ENCODE data around the gene ZSWIM8. TPM values are rescaled to one million over a fixed set of nuclear protein-coding genes. Genes with fewer than 3 reads are reported as not detected.
A peak's percentile ranks its signal among the peaks of the same experiment; 100 is the strongest.

ZSWIM8 gene
- total RNA-seq, 1 experiment from 2014 or later: 41.1 TPM

DNA sequence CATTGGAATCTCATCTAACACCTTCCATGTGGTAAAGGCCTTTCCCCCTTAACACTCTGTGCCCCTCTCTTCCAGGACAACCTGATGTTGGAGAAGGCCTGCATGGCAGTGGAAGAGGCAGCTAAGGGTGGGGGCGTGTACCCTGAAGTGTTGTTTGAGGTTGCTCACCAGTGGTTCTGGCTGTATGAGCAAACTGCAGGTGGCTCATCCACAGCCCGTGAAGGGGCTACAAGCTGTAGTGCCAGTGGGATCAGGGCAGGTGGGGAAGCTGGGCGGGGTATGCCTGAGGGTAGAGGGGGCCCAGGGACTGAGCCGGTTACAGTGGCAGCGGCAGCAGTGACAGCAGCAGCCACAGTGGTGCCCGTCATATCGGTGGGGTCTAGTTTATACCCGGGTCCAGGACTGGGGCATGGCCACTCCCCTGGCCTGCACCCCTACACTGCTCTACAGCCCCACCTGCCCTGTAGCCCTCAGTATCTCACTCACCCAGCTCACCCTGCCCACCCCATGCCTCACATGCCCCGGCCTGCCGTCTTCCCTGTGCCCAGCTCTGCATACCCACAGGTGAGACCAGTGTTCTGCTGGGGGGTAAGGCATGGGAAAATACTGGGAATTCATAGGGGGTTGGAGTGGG, 13.6 kb downstream of the ZSWIM8 start:
- Histone ChIP-seq H3K36me3 (peaks cover 64% of the 10 kb centered on the region), H3K4me3 (no peak overlapping the region), H3K27me3 (no peaks in the 10 kb centered on the region), H3K9me3 (replicated peaks) (no peaks in the 10 kb centered on the region), H3K4me1 (no peaks in the 10 kb centered on the region), H3K27ac (no peak overlapping the region)
- no peak for DNase-seq

DNA sequence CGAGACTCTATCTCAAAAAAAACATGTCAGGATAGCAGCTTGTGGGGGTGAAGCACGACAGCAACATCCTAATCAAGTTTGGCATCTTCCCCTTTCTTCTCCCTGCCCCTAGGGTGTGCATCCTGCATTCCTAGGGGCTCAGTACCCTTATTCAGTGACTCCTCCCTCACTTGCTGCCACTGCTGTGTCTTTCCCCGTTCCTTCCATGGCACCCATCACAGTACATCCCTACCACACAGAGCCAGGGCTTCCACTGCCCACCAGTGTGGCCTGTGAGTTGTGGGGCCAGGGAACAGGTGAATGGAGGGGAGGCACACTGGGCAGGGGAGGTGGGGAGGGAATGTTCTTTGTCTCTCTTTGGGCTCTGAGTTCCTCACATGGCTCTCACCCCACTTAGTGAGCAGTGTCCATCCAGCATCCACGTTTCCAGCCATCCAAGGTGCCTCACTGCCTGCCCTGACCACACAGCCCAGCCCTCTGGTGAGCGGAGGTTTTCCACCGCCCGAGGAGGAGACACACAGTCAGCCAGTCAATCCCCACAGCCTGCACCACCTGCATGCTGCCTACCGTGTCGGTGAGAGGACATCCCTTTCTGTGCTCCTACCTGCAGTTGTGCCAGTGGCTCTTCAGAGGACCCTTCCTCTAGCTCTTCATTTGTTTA, 14.6 kb downstream of the ZSWIM8 start:
- no peaks in the 10 kb centered on the region for H3K27me3 ChIP-seq
- H3K36me3 ChIP-seq: peaks cover 56% of the 10 kb centered on the region
- H3K27ac ChIP-seq: no peak overlapping the region
- no peaks in the 10 kb centered on the region for H3K4me1 ChIP-seq
- DNase-seq: no peak
- H3K9me3 ChIP-seq (replicated peaks): no peaks in the 10 kb centered on the region
- H3K4me3 ChIP-seq: no peak overlapping the region

DNA sequence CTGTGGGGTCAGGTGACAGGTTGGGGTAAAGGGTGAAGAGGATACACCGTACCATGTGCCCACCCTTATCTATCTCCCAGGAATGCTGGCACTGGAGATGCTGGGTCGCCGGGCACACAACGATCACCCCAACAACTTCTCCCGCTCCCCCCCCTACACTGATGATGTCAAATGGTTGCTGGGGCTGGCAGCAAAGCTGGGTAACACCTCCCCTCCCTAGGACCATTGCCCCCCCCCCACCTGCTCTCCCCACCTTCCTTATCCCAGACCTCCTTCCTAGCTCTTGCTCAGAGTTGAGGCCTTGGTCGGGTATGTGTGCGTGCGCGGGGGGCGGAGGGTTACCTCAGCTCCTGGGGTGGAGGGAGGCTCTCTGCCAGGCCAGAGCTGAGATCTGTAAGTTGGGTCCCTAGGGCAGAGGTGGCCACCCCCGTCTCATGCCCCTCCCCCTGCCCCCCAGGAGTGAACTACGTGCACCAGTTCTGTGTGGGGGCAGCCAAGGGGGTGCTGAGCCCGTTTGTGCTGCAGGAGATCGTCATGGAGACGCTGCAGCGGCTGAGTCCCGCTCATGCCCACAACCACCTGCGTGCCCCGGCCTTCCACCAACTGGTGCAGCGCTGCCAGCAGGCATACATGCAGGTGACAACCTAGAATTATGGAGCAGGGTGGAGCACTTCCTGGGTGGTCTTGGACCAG, 15.3 kb downstream of the ZSWIM8 start:
- no peaks in the 10 kb centered on the region for H3K9me3 ChIP-seq (replicated peaks)
- no peak overlapping the region for H3K4me3 ChIP-seq
- H3K36me3 ChIP-seq: peaks cover 57% of the 10 kb centered on the region
- no peak overlapping the region for H3K27ac ChIP-seq
- no peak for DNase-seq
- H3K4me1 ChIP-seq: no peaks in the 10 kb centered on the region
- no peaks in the 10 kb centered on the region for H3K27me3 ChIP-seq

DNA sequence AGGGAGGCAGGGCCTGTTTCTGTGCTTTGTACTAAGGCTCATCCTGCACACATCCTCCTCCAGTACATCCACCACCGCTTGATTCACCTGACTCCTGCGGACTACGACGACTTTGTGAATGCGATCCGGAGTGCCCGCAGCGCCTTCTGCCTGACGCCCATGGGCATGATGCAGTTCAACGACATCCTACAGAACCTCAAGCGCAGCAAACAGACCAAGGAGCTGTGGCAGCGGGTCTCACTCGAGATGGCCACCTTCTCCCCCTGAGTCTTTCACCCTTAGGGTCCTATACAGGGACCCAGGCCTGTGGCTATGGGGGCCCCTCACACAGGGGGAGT, 15.8 kb downstream of the ZSWIM8 start:
- H3K4me1 ChIP-seq: no peaks in the 10 kb centered on the region
- no peaks in the 10 kb centered on the region for H3K27me3 ChIP-seq
- H3K4me3 ChIP-seq: no peak overlapping the region
- peaks cover 58% of the 10 kb centered on the region for H3K36me3 ChIP-seq
- no peaks in the 10 kb centered on the region for H3K9me3 ChIP-seq (replicated peaks)
- DNase-seq: no peak
- H3K27ac ChIP-seq: no peak overlapping the region

DNA sequence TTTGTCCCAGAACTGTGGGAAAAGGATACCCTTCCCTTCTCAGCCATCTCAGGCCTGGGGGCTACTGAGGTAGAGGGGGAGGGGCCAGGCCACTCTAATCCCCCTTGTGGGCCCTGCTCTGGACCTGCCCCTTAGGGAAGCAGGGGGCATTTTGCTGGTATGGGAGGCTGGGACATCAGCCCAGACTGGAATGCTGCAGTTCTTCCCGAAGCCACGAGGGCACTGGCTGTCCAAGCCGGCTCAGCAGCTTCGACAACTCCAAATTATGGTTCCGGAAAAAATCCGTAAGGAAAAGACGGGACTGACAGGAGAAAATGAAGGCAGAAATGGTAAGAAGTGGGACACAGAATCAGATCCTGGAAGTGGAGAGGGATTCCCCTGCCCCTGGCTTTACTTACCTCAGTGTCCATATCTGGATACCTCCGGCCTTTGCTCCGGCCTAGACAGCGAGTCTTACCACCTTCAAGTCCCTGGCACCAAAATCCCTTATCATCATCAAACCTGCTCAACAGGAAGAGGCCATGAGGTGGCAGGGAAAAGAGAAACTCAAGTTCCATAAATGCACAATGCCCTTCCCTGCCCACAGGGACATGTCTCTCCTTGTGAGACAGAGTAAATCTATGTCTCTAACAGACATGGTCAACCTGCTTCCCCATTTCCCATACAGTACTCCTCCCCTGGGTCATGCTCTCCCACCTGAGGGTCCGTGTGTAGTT, 17.0 kb downstream of the ZSWIM8 start:
- no peak for DNase-seq
- H3K36me3 ChIP-seq: peaks cover 54% of the 10 kb centered on the region
- H3K4me3 ChIP-seq: no peak overlapping the region
- H3K27me3 ChIP-seq: no peaks in the 10 kb centered on the region
- H3K4me1 ChIP-seq: no peaks in the 10 kb centered on the region
- no peaks in the 10 kb centered on the region for H3K9me3 ChIP-seq (replicated peaks)
- H3K27ac ChIP-seq: no peak overlapping the region

DNA sequence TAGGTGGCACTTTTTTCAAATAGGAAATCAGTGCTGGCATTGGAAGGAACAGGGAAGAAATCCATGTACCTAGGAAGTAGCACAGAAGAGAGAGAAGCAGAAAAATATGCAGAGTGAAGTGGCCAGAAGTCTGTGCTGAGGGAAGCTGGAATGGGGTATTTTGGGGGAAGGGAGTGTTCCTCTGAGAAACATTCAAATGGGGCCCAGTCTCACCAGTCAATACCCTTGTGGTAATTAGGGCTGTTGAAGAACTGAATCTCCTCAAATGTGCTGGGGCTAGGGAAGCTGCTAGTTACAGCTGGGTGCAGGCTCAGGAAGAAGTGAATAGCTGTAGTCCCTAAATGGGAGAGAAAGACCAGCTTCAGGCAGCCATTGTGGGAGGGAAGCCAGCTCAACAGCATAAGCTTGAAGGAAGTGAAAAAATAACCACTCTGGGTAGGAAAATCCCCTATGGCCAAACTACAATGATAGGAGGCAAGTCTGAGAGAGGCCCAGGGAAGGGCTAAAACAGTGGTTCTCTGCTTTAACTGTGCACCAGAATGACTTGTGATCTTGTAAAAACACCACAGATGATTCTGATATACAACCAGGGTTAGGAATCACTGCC, 18.4 kb downstream of the ZSWIM8 start:
- no peaks in the 10 kb centered on the region for H3K27me3 ChIP-seq
- peaks cover 43% of the 10 kb centered on the region for H3K36me3 ChIP-seq
- no peaks in the 10 kb centered on the region for H3K4me1 ChIP-seq
- H3K9me3 ChIP-seq (replicated peaks): no peaks in the 10 kb centered on the region
- no peak for DNase-seq
- no peak overlapping the region for H3K27ac ChIP-seq
- H3K4me3 ChIP-seq: no peak overlapping the region

DNA sequence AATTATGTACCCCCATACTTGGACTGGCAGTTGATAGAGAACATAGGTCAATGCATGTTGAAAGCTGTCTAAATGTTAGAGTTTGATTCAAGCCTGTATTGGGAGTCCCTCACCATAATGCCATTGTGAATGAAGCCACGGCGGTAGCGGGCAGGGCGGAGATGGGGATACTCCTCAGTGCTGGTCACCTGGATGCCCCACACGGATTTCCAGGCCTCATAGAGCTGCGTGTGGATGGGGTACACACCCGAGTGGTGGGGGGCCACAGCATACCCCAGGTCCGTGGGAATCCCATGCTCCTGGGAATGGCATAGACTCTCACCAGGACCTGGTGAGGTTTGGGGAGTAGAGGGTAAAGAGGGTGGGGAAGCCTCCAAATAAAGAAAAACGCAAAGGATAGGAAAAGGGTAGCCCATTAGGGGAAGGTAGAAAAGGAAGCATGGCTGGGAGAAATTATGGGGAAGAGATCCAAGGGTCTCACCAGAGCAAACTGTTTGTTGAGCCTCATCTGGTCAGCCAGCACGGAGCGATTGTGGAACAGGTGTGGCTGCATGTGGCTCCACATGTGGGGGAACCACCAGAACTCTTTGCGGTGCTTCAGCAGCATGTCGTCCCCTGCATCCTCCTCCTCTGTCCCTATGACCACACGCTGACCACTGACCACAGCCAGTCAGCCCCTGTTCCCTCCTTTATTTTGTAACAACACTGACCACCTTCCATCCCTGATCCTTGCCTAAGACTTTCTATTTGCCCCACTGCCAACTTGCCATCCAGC, 21.0 kb downstream of the ZSWIM8 start:
- Histone ChIP-seq H3K27me3 (no peaks in the 10 kb centered on the region), H3K9me3 (replicated peaks) (no peaks in the 10 kb centered on the region), H3K4me3 (no peak overlapping the region), H3K4me1 (no peaks in the 10 kb centered on the region), H3K36me3 (peaks cover 38% of the 10 kb centered on the region), H3K27ac (no peak overlapping the region)
- no peak for DNase-seq

DNA sequence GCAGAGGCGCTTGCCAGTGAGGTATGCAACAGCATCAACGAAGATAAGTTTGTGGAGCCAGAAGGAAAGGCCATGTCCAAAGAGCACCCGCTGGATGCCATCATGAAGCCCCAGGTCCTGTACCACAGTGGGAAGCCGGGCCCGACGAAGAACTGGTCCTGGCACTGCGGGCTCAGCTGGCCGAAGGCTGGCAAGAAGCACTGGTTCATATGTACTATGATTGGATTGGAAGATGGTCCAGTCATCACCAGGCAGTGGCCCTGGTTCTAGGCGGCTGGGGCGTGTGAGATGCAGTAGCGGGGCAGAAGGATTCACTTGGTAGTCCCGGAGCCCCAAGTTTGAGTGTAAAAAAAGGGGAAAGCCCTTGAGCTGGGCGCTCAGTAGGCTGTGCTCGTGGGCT, 22.1 kb downstream of the ZSWIM8 start:
- H3K27me3 ChIP-seq: no peaks in the 10 kb centered on the region
- DNase-seq: no peak
- no peak overlapping the region for H3K4me3 ChIP-seq
- no peak overlapping the region for H3K27ac ChIP-seq
- H3K4me1 ChIP-seq: peaks cover 4% of the 10 kb centered on the region; the same call in 1 of the 2 replicates
- peaks cover 28% of the 10 kb centered on the region for H3K36me3 ChIP-seq
- no peaks in the 10 kb centered on the region for H3K9me3 ChIP-seq (replicated peaks)

DNA sequence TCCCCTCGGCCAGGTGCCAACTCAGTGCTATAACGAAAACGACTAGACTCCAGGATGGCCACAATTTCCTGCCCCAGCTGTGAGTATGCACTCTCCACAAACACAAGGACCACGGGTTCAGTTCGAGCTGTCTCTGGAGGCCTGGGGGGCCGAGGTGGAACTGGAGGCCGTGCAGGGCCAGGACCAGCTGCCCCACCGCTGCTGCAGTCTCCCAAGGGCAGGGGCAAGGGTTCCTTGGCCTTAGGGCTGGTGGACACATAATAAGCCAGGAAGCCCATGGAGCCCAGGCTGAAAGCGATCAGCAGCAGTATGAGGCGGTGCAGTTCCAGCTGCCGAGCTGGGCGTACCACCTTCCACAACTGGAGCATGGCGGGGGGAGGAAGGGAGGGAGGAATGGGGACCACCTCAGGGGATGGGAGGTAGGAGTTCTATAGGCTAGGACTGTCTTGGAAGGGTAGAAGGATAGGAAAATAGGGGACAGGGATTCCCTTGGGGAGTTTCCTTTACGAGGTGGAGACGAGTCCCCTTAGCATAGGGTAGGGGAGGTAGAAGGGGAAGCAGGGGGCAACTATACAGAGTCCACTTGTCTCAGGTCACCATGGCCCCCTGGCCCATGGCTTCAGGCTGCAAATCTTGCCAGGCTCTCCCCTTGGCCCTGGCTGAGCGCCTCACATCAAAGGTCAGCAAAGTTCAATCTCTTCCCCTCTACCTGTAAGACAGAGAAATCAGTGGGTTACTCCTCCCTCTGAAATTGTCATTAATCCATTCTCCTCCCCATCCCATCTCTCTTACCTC, 22.8 kb downstream of the ZSWIM8 start:
- DNase-seq: no peak
- Histone ChIP-seq H3K27ac (no peak overlapping the region), H3K4me3 (no peak overlapping the region), H3K36me3 (peaks cover 27% of the 10 kb centered on the region), H3K27me3 (no peaks in the 10 kb centered on the region), H3K9me3 (replicated peaks) (no peaks in the 10 kb centered on the region), H3K4me1 (peaks cover 6% of the 10 kb centered on the region; the same call in 1 of the 2 replicates)

DNA sequence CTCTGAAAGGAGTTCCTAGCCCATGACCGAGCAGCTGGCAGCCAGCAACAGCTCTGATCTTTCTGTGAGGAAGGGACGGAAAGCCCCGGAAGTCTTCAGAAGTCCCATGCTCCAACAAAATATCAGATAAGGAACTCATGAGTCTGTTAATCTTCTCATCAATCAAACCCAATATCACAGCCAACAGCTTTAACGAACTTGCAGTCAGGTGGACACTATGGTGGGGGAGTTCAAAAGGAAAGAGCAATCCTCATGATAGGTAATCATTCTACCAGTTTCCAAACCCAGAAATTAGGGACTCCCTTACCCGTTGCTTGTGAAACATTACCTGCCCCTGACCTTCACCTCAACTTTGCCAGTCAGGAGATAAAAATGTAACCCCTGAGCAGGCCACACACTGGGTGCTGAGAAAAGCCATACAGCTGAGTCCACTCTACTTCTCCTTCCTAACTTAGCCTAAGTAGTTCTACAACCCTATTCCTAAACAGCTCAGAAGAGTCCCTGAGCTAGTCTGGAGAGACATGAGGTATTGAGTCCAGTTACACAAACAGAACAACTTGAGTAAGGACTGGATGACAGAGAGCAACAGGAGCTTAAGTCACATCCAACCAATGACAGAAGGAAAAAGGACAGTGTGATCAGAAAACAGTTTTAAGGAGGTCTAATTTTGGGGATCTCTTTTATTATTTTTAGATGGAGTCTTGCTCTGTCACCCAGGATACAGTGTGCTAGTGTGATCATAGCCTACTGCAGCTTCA, 23.8 kb downstream of the ZSWIM8 start:
- H3K36me3 ChIP-seq: peaks cover 22% of the 10 kb centered on the region
- H3K4me1 ChIP-seq: peaks cover 10% of the 10 kb centered on the region; the same call in 1 of the 2 replicates
- H3K27me3 ChIP-seq: no peaks in the 10 kb centered on the region
- no peak for DNase-seq
- H3K27ac ChIP-seq: no peak overlapping the region
- H3K4me3 ChIP-seq: no peak overlapping the region
- no peaks in the 10 kb centered on the region for H3K9me3 ChIP-seq (replicated peaks)

DNA sequence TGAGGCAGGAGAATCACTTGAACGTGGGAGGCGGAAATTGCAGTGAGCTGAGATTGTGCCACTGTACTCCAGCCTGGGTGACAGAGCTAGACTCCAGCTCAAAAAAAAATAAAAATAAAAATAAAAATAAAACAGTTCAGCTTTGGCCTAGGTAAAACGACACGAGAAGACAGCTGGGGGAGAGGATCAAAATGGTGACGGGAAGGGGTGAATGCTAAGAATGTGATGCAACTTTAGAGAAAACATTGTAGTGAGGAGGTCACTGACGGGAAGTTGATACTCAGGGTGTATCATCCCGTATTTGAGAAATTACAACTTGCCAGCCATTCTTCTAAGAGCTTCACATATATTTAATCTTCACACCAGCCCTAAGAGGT, 24.9 kb downstream of the ZSWIM8 start:
- Histone ChIP-seq H3K36me3 (peaks cover 19% of the 10 kb centered on the region; the same call in 1 of the 2 replicates), H3K4me3 (peak overlapping the region; percentile 93), H3K27ac (no peak overlapping the region), H3K9me3 (replicated peaks) (no peaks in the 10 kb centered on the region), H3K4me1 (peaks cover 18% of the 10 kb centered on the region), H3K27me3 (no peaks in the 10 kb centered on the region)
- DNase-seq: no peak

DNA sequence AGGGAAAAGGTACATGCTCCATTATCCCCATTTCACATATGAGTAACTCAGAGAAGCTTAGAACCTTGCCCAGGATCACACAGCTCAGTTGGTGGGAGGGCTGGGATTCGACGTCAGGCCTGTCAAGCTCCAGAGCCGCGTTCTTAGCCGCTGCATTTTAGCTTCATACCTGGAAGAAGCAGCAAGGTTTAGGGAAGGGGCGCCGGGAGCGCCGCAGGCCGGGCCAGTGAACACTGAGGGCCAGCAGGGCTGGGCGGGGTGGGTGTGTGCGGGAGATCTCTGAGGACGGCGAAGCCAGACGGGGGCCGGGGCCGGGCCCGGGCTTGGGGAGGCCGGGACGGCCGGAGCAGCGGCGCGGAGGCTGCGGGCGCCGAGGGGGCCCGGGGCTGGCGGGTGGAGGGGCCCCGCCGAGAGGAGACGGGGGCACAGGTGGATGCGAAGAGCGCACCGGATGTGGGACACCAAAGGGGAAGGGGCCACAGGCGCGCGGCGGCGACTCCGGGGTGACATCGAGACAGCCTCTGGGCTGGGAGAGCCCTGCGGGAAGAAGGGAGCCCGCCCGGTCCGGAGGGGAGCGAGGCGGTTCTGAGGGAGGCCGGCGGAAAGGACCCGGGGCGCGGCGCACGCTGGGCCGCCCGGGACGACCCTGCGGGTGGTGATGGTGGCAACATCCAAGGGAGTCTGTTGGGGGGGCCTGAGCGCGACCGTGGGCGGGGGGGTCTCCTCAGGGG, 25.5 kb downstream of the ZSWIM8 start:
- DNase-seq: peak in 1 of 2 experiments; percentile 40
- H3K4me3 ChIP-seq: peak overlapping the region; percentile 93
- H3K27ac ChIP-seq: peak overlapping the region; percentile 54; the same call in 1 of the 2 replicates
- H3K9me3 ChIP-seq (replicated peaks): no peaks in the 10 kb centered on the region
- H3K4me1 ChIP-seq: peaks cover 18% of the 10 kb centered on the region
- no peaks in the 10 kb centered on the region for H3K27me3 ChIP-seq
- H3K36me3 ChIP-seq: peaks cover 14% of the 10 kb centered on the region; the same call in 1 of the 2 replicates
